Stimulated activated CD4-positive, alpha-beta T cell treated with anti-CD3 and anti-CD28 coated beads, Interleukin-4, amount 100 ng/mL, for 48 hours (primary cell): ENCODE data around the gene LRRTM2.
"Not testable (repeated sequence)": the region's sequence is repeated elsewhere in the genome, so short reads cannot be mapped to it uniquely, and the experiment has no call there.

Source experiments
- DNase-seq, 2 donors: peaks; one replicate each; pipeline ENCODE4 v3.0.0-alpha.2; 2020; ENCODE audit warnings: low read depth in 2 of 2

Gene LRRTM2, protein sequence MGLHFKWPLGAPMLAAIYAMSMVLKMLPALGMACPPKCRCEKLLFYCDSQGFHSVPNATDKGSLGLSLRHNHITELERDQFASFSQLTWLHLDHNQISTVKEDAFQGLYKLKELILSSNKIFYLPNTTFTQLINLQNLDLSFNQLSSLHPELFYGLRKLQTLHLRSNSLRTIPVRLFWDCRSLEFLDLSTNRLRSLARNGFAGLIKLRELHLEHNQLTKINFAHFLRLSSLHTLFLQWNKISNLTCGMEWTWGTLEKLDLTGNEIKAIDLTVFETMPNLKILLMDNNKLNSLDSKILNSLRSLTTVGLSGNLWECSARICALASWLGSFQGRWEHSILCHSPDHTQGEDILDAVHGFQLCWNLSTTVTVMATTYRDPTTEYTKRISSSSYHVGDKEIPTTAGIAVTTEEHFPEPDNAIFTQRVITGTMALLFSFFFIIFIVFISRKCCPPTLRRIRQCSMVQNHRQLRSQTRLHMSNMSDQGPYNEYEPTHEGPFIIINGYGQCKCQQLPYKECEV

DNA sequence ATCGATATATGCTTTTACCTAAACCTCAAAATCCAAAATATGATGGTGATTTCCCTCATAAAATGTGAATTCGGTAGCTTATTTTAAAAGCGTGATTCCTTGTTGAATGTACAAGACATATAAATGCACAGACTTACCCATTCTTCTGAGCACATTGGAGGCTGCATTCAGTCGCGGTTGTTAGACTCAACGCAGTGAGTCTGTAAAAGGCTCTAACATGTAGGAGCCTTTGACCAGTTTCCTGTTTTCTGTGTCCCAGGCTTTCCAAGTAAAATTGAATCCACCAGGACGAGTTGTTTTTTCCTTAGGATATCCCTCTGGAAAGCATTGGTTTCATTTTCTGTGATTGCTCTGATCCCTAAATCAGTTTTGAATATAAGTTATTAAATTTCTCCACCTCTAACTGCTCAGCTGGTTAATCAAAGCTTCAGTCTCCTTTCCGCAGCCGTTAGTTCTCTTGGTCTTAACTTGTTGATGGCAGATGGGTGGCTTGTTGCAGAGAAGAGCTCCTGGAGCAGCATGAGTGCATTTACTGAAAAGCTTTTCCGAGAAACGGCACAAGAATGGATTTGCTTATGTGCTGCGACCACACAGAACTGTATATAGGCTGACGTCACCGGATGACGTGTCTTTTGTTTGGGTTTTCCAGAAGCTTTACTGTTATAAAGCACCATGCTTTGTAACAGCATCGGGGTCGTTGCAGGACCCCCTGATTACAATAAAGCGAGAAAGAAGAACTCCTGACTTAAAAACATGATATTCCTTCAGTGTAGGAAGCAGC lies at the start of gene LRRTM2:
Gene LRRTM2, minus strand, starts transcription at position 565 of the 781 bp plus-strand sequence. Its CDS starts 424 bp downstream, at position 141.
- DNase-seq = no peak

DNA sequence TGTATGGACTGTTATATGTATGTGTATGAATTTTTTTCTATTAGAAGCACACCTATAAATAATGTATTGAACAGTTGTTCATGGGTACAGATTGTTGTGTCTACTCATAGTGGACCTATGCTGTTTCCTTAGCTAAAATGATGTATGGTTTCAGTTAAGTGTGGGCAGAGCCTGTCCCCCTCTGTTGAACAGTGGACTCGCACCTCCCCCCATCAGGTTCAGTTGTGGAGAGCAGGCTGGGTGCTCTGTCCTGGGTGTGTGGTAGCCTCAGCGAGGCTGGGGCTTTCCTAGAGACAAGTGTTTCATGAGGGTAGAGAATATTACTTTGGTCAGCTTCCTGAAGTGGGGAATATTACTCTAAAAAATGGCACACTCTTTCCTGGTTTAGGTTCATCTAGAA lies 47.4 kb upstream of the LRRTM2 start:
- no peak for DNase-seq

DNA sequence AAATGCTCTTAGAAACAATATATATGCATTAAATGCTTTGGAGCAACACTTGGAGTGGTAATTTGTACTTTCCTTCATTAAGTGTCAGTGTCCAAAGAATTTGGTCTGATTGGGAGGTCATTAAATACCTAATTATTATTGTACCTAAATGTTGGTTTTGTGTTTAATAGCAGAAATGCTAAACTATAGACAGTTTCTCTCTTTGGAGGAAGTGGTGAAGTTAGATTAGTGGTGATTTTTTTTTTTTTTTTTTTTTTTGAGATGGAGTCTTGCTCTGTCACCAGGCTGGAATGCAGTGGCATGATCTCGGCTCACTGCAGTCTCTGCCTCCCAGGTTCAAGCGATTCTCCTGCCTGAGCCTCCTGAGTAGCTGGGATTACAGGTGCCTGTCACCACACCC lies 46.2 kb upstream of the LRRTM2 start:
- not testable (repeated sequence) for DNase-seq

DNA sequence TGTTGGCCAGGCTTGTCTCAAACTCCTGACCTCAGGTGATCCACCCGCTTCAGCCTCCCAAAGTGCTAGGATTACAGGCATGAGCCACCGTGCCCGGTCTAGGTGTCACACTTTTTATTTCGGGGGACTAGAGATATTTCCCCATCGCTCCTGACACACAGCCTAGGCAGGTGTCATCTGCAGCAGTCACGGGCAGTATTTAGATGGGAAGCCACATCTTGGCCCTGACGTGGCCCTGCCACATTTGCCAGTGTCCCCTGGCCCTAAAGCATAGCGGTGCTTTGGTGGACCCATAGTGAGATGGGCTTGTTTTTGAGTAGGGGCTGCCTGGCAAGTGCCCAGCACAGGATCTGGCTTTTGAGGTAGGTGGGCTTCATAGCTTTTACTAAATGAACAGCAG lies 45.0 kb upstream of the LRRTM2 start:
- DNase-seq = no peak

DNA sequence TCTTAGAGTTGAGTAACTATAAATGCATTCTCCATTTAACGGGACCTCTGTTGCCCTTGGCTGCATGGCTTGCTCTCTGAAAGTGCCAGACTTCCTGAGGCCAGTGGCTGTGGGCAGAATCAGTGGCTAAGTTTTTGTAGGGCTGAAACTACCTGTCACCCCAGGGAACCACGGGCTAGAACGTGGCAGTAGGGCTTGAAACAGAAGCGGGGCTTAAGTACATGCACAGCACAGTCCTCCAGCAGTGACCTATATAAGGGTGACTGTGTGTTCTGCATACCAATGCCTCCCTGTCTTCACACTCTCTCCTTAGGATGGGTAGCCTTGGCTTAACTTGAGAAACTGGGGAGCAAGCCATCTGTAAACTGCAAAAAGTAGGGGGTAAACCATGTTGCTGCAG lies 43.6 kb upstream of the LRRTM2 start:
- DNase-seq = no peak

DNA sequence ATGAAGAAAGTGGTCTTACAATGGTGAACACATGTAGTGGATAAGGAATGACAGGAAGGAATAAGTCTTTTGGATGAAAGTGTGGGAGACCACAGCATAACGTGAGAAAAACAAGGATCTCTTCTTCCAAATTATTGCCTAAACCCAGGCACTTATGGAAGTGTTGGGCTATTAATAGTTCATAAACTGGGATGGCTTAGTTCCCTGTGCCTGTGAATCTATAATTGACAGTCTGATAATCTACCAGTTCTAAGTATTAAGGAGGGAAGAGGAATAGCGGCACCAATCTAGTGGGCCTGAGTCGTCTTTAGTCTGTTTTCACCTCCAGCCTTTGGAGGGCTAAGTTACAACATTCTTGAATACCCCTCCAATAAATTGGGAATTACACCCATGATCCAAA lies 39.2 kb upstream of the LRRTM2 start:
- no peak for DNase-seq

DNA sequence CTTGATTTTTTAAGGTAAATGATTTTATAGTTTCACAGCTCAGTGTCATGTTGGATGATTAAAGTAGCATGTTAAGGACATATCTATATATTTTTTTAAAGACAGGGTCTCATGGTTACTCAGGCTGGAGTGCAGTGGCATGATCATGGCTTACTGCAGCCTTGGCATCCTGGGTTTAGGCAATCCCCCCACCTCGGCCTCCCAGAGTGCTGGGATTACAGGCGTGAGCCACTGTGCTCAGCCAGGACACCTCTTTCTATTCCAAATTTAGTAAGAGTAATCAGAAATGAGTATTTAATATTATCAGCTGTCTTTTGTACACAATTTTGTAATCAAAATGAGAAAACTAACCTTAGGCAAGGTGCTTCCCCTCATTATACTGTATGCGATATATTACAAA lies 38.6 kb upstream of the LRRTM2 start:
- DNase-seq = no peak

DNA sequence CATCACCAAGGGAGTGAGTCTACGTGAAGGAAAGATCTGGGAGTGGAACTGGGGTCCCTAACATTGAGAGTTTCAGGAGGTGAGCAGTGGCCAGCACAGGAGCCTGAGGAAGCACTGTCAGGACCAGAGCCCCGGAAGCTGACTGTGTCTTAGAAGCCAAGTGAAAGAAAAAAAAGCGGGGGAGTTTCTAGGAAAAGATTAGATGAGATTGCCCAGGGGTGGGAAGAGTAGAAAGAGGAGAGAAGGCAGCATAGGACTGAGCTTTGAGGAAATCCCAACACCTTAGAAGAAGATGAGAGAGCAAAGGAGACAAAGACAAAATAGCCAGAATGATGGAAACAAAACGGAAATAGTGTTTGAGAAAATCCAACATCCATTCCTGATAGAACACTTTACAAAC lies 37.0 kb upstream of the LRRTM2 start:
- DNase-seq = no peak

DNA sequence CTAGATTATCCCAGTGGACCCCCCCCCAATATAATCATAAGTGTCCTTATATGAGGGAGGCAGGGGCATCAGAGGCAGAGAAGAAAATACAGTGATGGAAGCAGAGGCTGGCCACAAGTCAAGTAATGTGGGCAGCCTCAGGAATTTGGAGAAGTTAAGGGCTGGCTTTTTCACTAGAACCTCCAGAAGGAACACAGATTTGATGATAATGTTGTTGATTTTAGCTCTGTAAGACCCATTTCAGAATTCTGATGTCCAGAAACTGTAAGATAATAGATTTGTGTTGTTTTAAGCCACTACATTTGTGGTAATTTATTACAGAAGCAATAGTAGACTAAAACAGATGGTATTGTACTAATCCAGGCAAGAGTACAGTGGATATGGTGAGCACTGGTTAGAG lies 36.3 kb upstream of the LRRTM2 start:
- DNase-seq = no peak

DNA sequence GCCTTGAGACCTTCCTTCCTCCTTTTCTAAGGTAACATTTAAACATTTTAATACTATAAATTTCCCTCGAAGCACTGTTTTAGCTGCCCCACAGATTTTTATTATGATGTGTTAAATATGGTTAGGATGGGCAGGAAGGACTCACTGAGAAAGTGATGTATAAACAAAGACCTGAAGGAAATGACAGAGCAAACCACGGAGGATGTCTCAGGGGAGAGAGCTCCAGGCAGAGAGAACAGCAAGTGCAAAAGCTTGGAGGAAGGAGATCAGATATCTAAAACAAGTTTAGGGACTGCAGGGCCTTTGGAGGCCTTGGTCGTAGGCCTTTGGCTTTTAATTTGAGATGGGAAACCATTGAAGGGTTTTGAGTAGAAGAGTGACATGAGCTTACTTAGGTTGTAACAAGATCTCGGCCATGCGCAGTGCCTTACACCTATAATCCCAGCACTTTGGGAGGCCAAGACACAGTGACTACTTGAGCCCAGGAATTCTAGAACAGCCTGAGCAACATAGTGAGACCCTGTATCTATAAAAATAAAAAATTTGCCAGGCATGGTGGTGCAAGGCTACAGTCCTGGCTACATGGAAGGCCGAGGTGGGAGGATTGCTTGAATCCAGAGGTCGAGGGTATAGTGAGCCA lies 35.5 kb upstream of the LRRTM2 start:
- DNase-seq = no peak

DNA sequence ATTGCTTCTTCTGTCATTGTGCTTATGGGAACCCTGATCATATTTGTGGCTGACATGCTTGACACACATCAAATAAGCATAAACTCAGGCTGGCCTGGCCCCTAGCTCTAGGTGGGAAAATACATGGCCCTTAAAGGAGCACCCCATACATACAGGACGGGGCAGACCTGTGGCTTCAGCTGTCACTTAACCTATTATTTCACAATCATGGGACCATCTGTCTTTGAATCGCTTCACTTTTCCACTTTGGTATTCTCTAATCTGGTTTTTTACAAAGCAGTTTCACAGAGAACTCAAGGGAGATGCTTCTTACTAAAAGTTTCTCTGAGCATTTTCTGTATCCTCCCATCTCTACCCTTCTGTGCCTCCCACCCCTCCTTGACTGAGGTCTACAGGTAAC lies 34.6 kb upstream of the LRRTM2 start:
- DNase-seq = no peak

DNA sequence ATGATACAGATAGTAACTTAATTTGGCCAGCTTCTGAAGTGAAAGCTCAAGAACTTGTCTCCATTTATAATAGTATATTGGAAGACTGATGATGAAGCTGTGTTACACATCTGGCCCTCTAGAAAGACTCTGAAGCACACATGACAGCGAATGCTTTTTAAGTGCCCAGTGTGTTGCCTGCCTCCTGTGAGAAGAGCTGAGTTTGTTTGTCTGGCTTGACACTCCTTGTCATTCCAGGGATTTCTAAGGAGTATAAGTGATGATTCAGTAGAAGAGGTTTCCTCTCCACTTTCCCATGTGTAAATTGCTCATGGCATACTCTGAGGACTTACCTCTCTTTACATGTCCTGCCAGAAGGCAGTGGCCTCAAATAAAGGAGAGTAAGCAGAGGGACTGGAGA lies 30.4 kb upstream of the LRRTM2 start:
- no peak for DNase-seq

DNA sequence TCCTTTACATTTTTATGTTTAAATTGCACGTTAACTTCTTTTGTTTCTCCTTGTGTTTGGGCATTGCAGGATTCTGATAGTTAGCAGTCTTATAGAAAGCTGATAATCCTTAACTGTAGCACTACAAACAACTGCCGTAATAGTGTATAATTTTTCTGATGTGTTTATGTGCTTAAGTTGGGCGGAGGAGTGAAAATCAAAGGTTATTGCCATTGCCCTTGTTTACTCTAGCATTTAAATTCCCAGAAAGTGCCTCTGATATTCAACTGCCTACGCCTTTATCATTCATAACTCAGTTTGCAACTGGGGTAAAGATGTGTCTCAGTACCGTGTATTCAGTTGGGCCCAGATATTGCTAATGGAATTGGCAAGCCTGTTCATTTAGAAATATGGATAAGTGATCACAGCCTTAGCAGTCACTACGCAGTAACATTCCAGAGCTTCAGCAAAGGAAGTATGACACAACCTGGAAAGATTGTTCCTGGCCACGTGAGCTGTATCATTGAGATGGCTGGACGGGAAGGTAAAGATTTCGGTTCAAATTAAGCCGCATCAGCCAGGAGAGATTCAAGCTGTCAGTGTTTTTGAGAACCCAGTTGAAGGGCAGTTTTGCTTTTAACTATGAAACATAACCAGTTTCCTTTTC lies 28.1 kb upstream of the LRRTM2 start:
- no peak for DNase-seq

DNA sequence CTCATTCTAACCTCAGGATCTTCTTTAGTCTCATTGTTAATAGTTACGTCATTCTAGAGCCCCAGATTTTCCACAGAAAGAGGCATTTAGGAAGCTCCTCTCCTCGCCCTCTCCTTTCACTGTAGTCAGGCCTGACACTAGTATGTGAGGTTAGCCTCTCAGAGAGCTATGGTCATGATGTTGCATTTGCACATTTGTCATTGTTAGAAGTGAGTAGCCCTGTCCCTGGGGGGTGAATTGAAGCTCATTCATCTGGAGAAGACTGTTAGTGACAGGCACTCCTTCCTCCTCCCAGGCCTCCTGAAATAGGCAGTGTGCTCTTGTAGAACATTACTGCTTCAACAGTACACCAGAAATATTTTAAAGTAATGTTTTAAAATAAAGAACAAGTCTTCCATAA lies 26.6 kb upstream of the LRRTM2 start:
- DNase-seq = no peak

DNA sequence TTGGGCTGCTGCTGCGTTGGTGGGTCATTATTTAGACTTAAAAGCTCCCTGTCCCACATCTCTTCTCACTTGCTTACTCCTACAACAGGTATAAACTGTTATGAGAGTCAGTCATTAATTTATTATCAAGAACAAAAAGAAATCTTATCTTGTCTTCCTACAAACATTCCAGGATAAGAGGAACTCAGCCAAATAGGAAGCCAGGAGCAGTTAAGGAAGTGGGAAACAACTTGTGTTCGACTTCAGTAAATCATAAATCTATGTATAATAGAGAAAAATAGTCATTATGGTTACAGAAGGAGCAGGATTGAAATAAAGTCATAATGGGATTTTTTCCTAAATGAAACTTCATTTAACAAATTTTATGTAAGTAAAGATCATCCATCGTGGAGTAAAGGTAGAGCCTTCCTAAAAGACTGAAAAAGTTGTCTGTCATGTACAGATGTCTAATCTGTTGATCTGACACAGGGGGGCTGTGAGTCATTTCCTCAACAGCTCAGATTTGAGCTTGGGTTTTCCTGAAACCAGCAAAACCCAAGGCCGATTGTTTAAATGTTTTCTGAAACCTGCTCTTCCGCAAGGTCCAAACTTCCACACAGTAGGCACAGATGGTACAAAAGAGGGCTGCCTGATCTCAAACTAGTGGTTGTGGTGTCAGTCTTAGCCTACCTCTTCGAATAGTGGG lies 25.3 kb upstream of the LRRTM2 start:
- peak in 1 of 2 donors; percentile 22 for DNase-seq

DNA sequence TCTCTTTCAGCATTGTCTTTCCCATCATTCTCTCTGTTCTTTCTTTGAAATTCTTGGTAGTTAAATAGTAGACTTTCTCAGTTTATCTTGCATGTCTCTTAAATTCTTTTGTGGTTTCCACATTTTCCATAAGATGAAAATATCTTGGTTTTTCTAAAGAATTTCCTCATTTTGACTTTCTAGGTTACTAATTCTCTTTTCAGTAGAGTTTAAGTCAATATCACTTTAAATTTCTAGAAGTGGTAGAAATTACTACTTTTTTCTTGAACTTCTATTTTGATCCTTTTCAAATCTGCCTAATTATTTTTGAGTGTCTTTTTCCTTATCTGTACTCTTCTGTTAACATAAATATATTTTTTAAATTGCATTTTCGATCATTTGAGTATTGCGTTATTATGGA lies 23.6 kb upstream of the LRRTM2 start:
- DNase-seq = no peak

DNA sequence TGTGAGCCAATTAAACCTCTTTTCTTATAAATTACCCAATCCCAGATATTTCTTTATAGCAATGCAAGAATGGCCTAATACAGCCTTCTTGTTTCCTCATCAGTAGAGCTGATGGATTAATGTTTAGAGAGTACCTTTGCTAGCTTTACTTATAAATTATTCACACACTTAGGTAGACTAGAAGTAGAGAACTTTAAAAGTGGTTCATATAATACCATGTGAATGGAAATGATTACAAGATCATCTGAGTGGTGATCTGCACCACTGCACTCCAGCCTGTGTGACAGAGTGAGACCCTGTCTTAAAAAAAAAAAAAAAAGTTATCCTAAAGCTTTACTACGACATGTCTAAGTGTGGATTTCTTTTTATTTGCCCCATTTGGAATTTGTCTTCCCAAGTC lies 23.2 kb upstream of the LRRTM2 start:
- no peak for DNase-seq

DNA sequence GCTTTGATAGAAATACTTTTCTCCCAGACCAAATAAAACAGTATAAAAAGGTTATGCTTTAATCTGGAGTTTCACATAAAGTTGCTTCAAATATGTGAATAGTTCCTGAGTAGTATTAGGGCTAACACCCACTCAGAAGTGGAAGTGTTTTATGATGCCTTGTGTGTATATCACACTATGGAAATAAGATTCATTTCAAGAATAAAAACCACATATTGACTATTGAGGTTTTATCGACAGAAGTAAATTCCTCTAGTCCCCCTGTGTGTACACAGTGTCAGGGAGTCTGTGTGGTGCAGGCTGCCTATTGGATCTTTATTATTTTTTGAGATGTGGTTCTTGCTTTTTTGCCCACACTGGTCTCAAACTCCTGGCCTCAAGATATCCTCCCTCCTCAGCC lies 20.8 kb upstream of the LRRTM2 start:
- DNase-seq = no peak

DNA sequence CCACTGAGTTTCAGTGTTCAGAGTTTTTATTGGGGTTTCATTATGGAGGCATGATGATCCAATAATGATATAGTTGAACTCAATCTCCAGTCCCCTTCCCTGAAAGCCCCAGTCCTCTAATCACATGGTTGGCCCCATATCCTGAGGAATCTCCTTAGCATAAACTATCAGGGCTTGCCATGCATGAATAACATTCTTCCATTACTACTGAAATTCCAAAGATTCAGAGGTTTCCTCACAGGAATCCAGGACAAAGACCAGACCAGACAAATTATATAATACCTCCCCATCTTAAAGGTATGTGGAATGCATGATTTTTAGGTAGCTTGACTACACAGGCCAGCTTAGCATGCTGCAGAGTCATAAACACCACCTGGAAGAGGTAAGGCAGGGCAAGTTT lies 15.5 kb upstream of the LRRTM2 start:
- DNase-seq = no peak

DNA sequence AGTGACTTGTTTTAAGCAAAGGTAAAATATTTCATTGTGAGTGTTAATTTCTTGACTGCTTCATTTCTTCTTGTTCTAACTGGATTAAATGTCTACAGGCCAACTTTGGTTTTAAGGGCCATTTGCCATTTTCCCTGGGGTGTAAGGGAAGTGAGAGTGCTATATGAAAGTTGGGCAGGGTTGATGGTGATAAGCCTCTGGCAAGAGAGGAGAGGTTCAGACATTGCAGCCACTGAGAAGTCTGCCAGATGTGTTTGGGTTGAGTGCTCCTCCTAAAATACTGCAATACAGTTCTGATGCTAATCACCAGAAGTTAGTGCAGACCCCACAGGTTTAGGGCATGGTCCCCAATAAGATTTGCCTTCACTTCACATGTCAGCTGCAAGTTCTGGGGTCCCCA lies 14.9 kb upstream of the LRRTM2 start:
- no peak for DNase-seq

DNA sequence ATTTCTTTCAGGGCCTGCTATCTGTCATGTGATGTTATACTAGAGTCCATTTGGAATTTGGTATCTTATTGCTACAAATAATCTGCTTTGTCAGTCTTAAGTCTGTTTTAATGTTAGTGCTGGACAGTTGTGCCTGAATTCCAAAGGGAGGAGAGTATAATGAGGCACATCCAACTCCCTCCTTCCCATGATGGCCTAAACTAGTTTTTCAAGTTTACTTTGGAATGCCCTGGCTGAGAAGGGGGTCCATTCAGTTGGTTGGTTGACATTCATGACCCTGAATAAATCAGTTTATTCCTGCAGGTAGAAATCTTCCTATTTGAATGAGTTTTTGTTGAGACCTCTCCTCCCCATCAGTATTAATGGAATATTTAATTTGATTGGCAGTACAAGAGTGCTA lies 9.4 kb upstream of the LRRTM2 start:
- DNase-seq = no peak
